Stimulated activated CD4-positive, alpha-beta T cell treated with anti-CD3 and anti-CD28 coated beads, Interleukin-4, amount 100 ng/mL, for 1 hour (primary cell): ENCODE measurements around the gene POLR3K.

Source experiments
- DNase-seq: peaks from one replicate; pipeline ENCODE4 v3.0.0-alpha.2; 2020

The POLR3K gene

GRCh38 chr16:78444-79150 is 25.2 kb upstream of the POLR3K start:
- no peak for DNase-seq

GRCh38 chr16:77807-78443 is 24.5 kb upstream of the POLR3K start, which contains the start of gene MPG:
Gene MPG (plus strand): TSS chr16:78225. CDS start chr16:78310, 85 bp downstream.
- peak; percentile 84 for DNase-seq

- DNase-seq: peak; percentile 33
Measured at GRCh38 chr16:77273-77806, 23.9 kb upstream of the POLR3K start.

GRCh38 chr16:76535-77272 is 23.3 kb upstream of the POLR3K start:
- DNase-seq: no peak

- no peak for DNase-seq
Measured at GRCh38 chr16:75580-76501, 22.4 kb upstream of the POLR3K start.

- DNase-seq: no peak
Measured at GRCh38 chr16:74747-75334, 21.4 kb upstream of the POLR3K start.

GRCh38 chr16:74051-74746 is 20.8 kb upstream of the POLR3K start:
- DNase-seq: no peak

- no peak for DNase-seq
Measured at GRCh38 chr16:72561-73548, 19.4 kb upstream of the POLR3K start, which contains the start of gene RHBDF1. Gene RHBDF1 (minus strand): TSS chr16:72631. CDS start chr16:65015, 7,616 bp downstream.

- DNase-seq: no peak
Measured at GRCh38 chr16:71540-72401, 18.4 kb upstream of the POLR3K start.

GRCh38 chr16:71210-71539 is 17.8 kb upstream of the POLR3K start:
- no peak for DNase-seq

GRCh38 chr16:69181-69580 is 15.8 kb upstream of the POLR3K start:
- DNase-seq: no peak

- DNase-seq: no peak
Measured at GRCh38 chr16:67884-68789, 14.7 kb upstream of the POLR3K start.

- no peak for DNase-seq
Measured at GRCh38 chr16:67183-67791, 13.9 kb upstream of the POLR3K start.

GRCh38 chr16:66309-67182 is 13.1 kb upstream of the POLR3K start:
- DNase-seq: no peak

- DNase-seq: peak; percentile 86
Measured at GRCh38 chr16:65745-66144, 12.3 kb upstream of the POLR3K start.

GRCh38 chr16:64914-65255 is 11.5 kb upstream of the POLR3K start:
- no peak for DNase-seq
